ENCODE results near the gene CGB2. TPM values are rescaled to one million over a fixed set of nuclear protein-coding genes. Genes with fewer than 3 reads are reported as not detected.

Gene CGB2
- total RNA-seq, 2 donors from 2014 or later = not detected

DNA sequence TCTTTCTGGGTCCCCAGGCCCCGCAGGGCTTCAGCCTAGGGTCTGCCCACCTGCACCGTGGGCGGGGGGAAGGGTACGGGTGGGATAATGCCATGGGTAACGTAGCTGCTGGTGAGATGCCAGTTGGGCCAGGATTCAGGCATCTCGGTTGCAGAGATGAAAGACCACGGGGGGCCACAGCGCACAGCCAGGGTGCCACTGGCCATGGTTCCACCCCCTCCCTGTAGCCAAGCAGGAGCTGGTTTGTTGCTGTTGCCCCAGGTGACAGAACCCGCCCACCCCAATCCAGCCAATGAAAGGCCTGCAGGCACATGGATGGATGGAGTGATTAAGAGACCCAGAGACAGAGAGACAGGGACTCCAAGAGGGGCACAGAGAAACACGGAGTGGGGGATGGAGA, 26.9 kb downstream of the CGB2 start:
- ATAC-seq (no peak), DNase-seq (no peak)
- intact Hi-C loops (cut with DNase I) = no loop called here

DNA sequence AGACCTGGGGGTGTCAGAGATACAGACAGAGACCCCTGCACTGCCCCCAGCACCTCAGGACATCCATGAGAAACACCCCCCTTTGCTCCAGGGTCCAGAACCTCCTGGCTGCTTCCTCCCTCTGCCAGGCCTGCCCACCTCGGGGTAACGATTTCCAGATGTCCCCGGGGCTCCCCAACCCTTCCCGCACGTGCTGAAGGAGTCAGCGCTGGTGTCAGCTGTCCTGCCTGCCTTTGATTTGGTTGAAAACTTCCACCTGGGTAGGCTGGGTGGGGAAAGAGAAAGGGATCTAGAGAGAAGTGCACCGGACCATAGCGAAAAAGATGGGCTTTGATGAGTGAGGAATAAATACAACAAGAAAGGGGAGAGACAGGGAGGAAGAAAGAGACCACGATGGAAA, 27.4 kb downstream of the CGB2 start:
- intact Hi-C loops (cut with DNase I) = no loop called here
- ATAC-seq (no peak), DNase-seq (no peak)

- intact Hi-C loops (cut with DNase I) = no loop called here
- no peak for DNase-seq
- no peak for ATAC-seq
Measured at GRCh38 chr19:49061000-49061399, 29.3 kb downstream of the CGB2 start.

- DNase-seq = no peak
- ATAC-seq = no peak
- intact Hi-C loops (cut with DNase I) = no loop called here
Measured at GRCh38 chr19:49061445-49061844, 29.8 kb downstream of the CGB2 start.

DNA sequence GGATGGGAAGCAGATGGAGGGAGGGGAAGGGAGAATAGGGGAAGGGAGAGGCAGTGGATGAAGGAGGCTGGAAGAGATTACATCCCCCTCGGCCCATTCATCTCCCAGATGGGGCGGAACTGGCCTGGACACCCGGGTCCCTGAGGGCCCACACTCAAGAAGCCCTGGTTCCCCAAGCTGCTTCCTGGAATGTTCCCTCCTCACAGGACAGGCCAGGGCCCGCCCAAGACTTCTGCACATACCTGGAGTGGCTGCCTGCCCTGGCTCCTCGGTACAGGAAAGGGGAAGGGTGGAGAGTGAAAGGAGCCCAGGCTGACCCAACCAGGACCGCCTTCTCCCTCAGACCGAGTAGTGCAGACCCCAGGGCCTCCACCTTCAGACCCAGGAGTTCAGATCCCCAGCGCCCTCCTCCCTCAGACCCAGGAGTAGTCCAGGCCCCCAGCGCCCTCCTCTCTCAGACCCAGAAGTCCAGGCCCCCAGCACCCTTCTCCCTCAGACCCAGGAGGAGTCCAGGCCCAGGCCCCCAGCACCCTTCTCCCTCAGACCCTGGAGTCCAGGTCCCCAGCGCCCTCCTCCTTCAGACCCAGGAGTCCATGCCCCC, 32.4 kb downstream of the CGB2 start:
- intact Hi-C loops (cut with DNase I) = no loop called here
- ATAC-seq (no peak), DNase-seq (no peak)

DNA sequence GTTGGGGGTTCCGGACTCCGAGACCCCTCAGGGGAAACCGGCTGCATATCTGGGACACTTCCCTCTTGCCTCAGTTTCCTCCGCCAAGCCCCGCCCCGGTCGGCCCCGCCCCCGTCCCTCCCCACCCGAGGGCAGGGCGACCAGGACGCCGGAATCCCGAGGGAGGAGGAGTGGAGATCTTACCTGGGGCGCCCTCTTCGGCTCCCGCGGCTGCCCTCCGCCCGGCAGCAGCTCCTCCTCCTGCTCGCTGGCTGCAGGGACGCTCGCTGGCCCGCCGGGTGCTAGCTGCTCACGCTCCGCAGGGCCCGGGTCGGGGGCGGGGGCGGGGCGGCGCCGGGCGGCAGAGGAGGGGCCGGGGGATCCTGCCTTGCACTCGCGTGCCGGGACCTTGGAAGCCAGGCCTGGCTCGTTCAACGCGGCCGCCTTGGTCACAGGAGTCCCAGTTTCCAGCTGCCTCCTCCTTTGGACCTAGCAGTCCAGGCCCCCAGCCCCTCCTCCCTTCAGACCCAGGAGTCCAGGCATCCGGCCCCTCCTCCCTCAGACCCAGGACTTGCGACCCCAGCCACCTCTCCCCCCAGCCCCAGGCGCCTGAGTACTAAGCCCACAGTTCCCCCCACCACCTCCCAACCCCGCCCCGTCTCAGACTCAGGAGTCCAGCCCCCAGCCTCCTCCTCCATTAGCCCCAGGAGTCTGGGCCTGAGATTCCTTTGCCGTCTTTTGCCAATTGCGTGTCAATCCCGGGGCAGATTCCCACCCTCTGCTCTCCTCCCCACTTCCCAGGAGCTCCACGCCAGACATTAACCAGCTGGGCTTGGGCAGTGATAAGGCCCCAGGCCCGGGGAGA, 33.3 kb downstream of the CGB2 start, which contains the start of gene NTF4:
TSS of gene NTF4 (minus strand) at position 51 of the 844 bp plus-strand sequence. CDS start 2,821 bp downstream, outside the sequence.
- no peak for DNase-seq
- ATAC-seq = peak; percentile 65 to 74
- intact Hi-C loops (cut with DNase I) = no loop called here

DNA sequence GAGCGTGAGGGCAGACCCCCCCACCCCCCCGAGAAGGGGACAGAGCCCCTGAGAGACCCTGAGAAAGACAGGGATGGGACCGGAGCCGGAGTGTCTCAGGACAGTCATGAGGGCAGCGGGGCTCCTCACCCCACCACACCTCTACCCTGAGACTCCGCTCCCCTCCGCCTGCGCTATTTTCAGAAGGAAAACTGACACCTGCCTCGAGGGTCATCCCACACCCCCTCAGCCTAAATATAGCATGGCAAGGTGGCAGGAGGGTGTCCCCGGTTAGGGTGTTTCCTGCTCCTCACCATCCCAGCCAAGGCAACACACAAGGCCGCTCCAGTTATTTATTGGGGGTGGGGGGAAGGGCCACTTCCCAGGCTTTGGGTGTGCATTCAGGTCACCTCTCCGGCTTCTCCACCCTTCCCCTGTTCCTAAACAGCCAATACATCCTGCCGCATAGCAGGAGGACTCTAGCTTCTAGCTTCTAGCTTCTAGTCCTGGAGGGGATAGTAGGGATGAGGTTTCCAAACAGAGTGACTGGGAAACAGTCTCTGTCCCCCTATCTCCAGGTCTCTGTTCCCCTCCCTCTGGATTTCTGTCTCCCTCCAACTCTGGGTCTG, 34.3 kb downstream of the CGB2 start:
- peak; percentile 35 for DNase-seq
- peak; percentile 15 to 34 for ATAC-seq
- intact Hi-C loops (cut with DNase I) = no loop called here

DNA sequence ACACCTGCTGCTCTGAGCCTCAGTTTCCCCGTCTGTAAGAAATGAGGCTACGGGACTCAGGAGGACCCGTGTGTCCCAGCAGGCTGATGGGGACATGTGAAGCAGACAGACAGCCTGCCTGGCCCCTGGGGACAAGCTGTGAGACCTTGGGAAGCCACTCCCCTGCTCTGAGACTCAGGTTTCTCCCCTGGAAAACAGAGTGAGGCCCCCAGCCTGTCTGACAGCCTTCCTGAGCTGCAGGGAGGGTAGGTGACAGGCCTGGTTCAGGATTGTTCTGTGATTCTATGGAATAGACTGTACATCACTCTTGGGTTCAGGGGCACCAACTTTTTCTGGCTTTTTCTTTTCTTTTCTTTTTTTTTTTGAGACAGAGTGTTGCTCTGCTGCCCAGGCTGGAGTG, 35.9 kb downstream of the CGB2 start:
- DNase-seq (no peak), ATAC-seq (no peak)
- intact Hi-C loops (cut with DNase I) = no loop called here

GRCh38 chr19:49069026-49069425, 37.3 kb downstream of the CGB2 start:
- intact Hi-C loops (cut with DNase I) = no loop called here
- no peak for DNase-seq
- ATAC-seq = no peak

- intact Hi-C loops (cut with DNase I) = loop anchor here in 1 of 2 donors (5.0 to 10.0 kb wide), 2 partner anchors 76 to 137 kb away; partner anchors contain the start of genes GYS1 and RUVBL2
- ATAC-seq (no peak), DNase-seq (no peak)
Measured at GRCh38 chr19:49070416-49070815, 38.7 kb downstream of the CGB2 start.

GRCh38 chr19:49071860-49072547, 40.3 kb downstream of the CGB2 start:
- ATAC-seq = peak in 1 of 2 donors; percentile 11
- peak; percentile 29 for DNase-seq
- intact Hi-C loops (cut with DNase I) = loop anchor here in 1 of 2 donors (5.0 to 10.0 kb wide), 2 partner anchors 77 to 135 kb away; partner anchors contain the start of genes GYS1 and RUVBL2

- intact Hi-C loops (cut with DNase I) = loop anchor here in 1 of 2 donors (5.0 to 10.0 kb wide), 2 partner anchors 79 to 134 kb away; partner anchors contain the start of genes GYS1 and RUVBL2
- DNase-seq (no peak), ATAC-seq (peak; percentile 33 to 54)
Measured at GRCh38 chr19:49073514-49074378, 42.1 kb downstream of the CGB2 start.

DNA sequence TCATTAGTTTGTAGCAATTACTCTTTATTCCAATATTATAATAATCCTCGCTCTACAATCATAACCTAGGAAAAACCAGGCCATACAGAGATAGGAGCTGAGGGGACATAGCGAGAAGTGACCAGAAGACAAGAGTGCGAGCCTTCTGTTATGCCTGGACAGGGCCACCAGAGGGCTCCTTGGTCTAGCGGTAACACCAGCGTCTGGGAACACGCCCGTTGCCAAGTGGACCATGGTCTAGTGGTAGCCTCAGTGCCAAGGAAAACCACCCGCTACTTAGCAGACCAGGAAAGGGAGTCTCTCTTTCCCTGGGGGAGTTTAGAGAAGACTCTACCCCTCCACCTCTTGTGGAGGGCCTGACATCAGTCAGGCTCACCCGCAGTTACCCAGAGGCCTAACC, 43.2 kb downstream of the CGB2 start:
- peak; percentile 34 to 50 for ATAC-seq
- intact Hi-C loops (cut with DNase I) = loop anchor here in 1 of 2 donors (5.0 to 10.0 kb wide), 2 partner anchors 80 to 132 kb away; partner anchors contain the start of genes GYS1 and RUVBL2
- DNase-seq = peak; percentile 80

GRCh38 chr19:49080392-49080791, 48.7 kb downstream of the CGB2 start:
- intact Hi-C loops (cut with DNase I) = no loop called here
- ATAC-seq (no peak), DNase-seq (no peak)

- DNase-seq = no peak
- no peak for ATAC-seq
- intact Hi-C loops (cut with DNase I) = no loop called here
Measured at GRCh38 chr19:49081273-49081672, 49.6 kb downstream of the CGB2 start.

Data from left cardiac atrium (tissue), 4 donors.